Suprapubic skin (tissue), 3 donors: ENCODE results near the gene CD40LG.

Experiments used
- POLR2A ChIP-seq, 2 donors: fragments of 450-650 bp; IDR thresholded peaks; one replicate each; pipeline ENCODE4 v1.6.1; 2017; ENCODE audit warnings: antibody characterized with exemption in 2 of 2, mild to moderate bottlenecking in 2 of 2, moderate library complexity in 2 of 2
- TF ChIP-seq, protein P1 (sequence below), 2 donors: fragments of 200-600 bp in 1 of 2; fragments of 450-650 bp in 1 of 2; sonication (generic) in 1 of 2; IDR thresholded peaks; one replicate each; pipeline ENCODE4 v1.5.1; 2016 to 2019; ENCODE audit warnings: antibody characterized with exemption in 2 of 2, mild to moderate bottlenecking in 1 of 2, moderate library complexity in 1 of 2

- TF ChIP-seq POLR2A (IDR thresholded peaks at IDR 0.05), result no peak
- TF ChIP-seq, protein P1, sequence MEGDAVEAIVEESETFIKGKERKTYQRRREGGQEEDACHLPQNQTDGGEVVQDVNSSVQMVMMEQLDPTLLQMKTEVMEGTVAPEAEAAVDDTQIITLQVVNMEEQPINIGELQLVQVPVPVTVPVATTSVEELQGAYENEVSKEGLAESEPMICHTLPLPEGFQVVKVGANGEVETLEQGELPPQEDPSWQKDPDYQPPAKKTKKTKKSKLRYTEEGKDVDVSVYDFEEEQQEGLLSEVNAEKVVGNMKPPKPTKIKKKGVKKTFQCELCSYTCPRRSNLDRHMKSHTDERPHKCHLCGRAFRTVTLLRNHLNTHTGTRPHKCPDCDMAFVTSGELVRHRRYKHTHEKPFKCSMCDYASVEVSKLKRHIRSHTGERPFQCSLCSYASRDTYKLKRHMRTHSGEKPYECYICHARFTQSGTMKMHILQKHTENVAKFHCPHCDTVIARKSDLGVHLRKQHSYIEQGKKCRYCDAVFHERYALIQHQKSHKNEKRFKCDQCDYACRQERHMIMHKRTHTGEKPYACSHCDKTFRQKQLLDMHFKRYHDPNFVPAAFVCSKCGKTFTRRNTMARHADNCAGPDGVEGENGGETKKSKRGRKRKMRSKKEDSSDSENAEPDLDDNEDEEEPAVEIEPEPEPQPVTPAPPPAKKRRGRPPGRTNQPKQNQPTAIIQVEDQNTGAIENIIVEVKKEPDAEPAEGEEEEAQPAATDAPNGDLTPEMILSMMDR (IDR thresholded peaks at IDR 0.05), result no peak
These were observed 27.2 kb upstream of the CD40LG start for GRCh38 chrX:136620780-136621179.
